LNCAP (cell line): Measurements from ENCODE around the gene C9orf78.

Source experiments
- TF ChIP-seq, protein P1 (sequence below): fragments of 450-650 bp; IDR thresholded peaks from 2 replicates; pipeline ENCODE4 v1.5.1; 2017; ENCODE audit warnings: mild to moderate bottlenecking

The C9orf78 gene

DNA sequence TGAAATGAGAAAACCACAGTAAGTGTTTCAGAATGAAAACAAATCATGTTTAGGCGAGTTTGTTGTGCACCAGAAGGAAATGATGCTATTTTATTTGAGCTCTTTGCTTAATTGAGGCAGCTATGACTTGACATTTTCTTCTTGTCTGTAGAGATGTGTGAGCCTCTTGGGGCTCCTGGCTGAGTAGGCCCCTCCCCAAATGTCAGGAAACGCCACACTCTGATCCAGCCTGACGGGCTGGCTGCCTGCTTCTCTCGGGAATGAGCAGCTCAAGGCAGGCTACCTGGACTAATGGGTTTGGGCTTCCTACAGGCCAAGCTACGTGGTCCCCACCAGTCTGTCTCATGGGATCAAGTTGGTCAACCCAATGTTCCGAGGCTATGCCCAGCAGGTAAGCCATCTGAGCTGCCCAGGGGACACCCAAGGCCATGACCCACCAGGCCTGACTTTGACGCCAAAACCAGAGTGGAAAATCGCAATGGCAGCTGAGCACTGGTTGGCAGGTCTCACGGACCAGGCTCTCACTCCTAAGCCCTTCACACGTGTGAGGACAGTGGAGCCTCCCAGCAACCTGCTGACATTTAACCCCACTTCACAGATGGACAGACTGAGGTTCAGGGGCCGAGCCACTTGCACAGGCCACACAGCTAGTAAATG, 30.0 kb upstream of the C9orf78 start:
- TF ChIP-seq, protein P1, sequence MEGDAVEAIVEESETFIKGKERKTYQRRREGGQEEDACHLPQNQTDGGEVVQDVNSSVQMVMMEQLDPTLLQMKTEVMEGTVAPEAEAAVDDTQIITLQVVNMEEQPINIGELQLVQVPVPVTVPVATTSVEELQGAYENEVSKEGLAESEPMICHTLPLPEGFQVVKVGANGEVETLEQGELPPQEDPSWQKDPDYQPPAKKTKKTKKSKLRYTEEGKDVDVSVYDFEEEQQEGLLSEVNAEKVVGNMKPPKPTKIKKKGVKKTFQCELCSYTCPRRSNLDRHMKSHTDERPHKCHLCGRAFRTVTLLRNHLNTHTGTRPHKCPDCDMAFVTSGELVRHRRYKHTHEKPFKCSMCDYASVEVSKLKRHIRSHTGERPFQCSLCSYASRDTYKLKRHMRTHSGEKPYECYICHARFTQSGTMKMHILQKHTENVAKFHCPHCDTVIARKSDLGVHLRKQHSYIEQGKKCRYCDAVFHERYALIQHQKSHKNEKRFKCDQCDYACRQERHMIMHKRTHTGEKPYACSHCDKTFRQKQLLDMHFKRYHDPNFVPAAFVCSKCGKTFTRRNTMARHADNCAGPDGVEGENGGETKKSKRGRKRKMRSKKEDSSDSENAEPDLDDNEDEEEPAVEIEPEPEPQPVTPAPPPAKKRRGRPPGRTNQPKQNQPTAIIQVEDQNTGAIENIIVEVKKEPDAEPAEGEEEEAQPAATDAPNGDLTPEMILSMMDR = no peak

DNA sequence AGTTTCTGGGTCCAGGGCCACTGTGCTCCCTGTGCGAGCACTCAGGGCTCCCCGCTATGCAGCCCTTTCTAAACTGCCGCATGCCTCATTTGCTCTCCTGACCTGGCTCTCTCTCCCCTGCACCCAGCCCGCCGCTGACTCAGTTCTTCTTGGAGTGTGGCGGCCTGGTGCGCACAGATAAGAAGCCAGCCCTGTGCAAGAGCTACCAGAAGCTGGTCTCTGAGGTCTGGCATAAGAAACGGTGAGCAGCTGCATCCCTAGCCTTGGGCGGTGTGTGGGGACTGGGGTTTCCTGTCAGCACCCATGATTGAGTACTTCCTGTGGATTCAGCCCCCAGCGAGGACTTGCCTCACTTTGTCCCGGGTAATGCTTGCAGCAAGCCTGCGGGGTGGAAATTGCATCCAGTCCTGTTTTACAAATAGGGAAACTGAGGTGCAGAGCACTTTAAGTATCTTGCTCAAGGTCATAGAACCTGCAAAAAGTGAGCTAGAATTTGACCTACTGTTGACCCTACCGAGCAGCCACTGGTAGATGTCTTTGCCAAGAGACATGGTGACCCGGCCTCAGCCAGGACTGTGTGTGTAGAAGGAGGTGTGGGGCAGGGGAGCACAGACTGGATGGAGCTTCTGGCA, 28.1 kb upstream of the C9orf78 start:
- TF ChIP-seq, protein P1 = no peak

DNA sequence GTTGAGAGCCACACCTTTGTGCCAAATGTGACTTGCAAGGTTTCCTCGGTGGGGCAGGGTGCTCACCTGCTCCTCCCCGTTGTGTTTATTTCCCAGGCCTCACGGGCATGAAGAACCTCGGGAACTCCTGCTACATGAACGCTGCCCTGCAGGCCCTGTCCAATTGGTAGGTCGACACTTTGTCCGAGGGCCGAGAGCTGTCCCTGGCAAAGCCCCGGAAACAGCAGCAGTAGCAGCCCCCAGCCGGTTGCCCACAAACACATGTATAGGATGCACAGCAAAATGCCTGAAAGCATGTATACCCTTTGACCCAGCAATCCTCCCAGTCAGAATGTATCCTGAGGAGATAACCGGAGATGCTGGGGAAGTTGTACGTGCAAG, 26.4 kb upstream of the C9orf78 start:
- TF ChIP-seq, protein P1 = no peak

DNA sequence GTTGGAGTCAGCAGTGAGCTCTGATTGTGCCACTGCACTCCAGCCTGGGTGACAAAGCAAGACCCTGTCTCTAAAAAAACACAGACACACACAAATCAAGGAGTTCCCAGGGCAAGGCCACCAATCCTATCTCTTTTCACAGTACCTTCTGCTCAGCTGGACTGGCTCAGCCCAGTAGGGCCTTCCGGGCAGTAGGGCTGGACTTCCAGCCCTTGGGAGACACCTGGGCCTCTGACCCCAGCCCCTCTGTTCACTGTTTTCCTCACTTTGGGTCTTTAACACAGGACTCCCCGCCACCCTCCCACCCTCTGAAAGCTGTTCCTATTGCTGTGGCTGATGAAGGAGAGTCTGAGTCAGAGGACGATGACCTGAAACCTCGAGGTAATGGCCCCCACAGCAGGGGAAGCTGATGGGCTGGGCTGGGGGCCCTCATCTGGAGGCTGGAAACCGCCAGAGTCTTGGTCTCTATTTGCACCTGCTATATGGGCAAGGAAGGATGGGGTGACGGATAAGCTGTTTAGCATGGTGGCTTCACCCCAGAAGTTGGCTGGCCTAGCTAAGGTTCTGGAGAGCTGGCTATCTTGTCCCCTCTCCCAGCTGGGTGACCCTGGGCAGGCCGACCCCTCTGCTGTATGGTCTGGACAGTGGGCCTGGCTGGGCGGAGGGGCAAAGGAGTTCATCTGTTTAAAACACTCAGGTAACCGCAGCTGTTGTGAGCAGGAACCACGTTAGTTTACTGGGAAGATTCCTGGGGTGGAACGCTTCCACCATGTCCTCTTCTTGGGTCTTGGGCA, 25.8 kb upstream of the C9orf78 start:
- TF ChIP-seq, protein P1 = no peak

DNA sequence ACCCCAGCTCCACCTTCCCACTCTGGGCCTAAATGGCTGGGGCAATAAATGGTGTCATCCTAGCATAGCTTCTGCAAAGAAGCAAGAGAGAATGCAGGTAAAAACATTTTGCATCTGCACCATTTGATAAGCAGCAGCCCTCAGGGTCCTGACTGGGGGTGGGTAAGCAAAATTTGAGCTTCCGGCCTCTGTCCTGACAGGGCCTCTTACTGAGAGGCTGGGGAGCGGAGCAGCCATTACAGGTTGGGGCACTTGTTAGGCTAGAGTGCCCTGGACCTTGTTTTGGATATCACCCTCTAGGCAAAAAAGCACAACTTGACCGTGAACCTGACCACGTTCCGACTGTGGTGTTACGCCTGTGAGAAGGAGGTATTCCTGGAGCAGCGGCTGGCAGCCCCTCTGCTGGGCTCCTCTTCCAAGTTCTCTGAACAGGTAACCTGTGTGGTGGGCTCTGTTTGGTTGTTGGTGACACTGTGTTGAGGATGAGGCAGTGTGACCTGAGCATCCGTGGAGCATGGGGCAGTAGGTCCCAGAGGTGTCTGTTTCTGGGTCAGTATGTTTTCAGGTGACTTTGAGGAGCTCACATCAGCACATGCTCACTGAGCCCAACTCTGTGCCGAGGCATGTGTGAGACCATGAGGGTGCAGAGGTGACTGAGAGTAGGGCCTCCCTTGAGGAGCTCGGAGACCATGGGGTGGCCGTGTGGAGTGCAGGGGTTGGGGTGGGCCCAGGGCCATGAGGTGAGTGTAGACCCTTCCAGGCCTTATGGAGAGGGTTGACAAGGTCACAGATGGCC, 23.3 kb upstream of the C9orf78 start:
- TF ChIP-seq, protein P1 = no peak

DNA sequence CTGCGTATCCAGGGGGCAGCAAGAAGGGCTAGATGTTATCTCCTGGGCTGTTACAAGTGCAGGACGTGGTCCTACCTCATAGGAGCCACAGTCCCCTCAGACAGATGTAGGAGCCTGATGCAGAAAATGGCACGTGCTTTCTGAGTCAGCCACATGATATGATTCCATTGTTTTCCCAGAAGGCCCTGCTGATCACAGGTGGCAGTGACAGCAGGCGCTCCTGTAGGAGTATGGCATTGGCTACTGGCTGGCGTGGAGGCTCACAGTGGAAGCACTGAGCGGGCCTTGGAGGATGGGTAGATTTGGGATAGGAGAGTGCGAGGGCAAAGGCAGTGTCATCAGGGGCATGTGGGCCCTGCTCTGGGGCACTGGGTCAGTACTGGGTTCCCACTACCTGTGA, 22.1 kb upstream of the C9orf78 start:
- TF ChIP-seq, protein P1 = no peak

DNA sequence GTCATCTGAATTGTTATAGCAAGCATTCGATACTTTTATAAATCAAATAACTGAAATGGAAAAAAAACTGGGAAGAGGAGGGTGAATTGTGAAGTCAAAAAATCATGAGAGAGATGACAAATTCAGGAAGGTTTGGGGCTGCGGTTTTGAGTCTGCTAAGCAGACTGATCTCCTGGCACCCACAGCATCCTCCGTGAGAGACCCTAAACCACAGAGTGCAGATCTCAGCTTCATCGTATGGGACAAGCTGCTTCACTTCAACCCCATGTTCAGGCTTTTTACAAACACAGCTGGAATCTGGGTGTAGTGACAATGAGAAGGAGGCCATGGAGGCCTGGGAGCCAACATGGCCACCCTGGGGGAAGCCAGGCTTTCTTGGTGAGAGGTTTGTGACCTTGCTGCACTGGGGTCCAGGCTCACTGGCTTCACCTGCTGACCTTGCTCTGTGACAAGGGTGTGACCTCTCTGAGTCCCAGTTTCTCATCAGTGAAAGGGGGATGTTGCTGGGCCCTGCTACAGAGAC, 19.6 kb upstream of the C9orf78 start:
- TF ChIP-seq, protein P1 = no peak
